ENCODE results near the gene DEFB128.
"Not testable (repeated sequence)": the region's sequence is repeated elsewhere in the genome, so short reads cannot be mapped to it uniquely, and the experiment has no call there.

DNA sequence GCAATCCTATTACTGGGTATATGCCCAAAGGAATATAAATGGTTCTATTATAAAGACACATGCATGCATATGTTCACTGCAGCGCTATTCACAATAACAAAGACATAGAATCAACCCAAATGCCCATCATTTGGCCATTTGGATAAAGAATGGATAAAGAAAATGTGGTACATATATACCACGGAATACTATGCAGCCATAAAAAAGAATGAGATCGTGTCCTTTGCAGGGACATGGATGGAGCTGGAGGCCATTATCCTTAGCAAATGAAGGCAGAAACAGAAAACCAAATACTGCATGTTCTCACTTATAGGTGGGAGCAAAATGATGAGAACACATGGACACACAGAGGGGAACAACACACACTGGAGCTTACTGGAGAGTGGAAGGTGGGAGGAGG, 36.4 kb upstream of the DEFB128 start:
- not testable (repeated sequence) for TF ChIP-seq RAD21 (IDR thresholded peaks at IDR 0.05; ENCODE audit: low read length); RFX5 (IDR thresholded peaks at IDR 0.05; ENCODE audit: low read depth, low read length); POLR2A (IDR thresholded peaks at IDR 0.05; ENCODE audit: low read depth, low read length); CEBPB (IDR thresholded peaks at IDR 0.05; ENCODE audit: low read depth, low read length); FOS (IDR thresholded peaks at IDR 0.05; ENCODE audit: low read depth, low read length)
- TF ChIP-seq, protein P1, sequence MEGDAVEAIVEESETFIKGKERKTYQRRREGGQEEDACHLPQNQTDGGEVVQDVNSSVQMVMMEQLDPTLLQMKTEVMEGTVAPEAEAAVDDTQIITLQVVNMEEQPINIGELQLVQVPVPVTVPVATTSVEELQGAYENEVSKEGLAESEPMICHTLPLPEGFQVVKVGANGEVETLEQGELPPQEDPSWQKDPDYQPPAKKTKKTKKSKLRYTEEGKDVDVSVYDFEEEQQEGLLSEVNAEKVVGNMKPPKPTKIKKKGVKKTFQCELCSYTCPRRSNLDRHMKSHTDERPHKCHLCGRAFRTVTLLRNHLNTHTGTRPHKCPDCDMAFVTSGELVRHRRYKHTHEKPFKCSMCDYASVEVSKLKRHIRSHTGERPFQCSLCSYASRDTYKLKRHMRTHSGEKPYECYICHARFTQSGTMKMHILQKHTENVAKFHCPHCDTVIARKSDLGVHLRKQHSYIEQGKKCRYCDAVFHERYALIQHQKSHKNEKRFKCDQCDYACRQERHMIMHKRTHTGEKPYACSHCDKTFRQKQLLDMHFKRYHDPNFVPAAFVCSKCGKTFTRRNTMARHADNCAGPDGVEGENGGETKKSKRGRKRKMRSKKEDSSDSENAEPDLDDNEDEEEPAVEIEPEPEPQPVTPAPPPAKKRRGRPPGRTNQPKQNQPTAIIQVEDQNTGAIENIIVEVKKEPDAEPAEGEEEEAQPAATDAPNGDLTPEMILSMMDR (conservative IDR thresholded peaks at IDR 0.05; ENCODE audit: low read depth, low read length) = not testable (repeated sequence)
